Thoracic aorta (tissue), 2 donors: ENCODE measurements around the gene COL25A1. TPM values are rescaled to one million over a fixed set of nuclear protein-coding genes. Genes with fewer than 3 reads are reported as not detected.

Source experiments
- ATAC-seq: fragments of 150-250 bp; one replicate; pipeline ENCODE4 v1.8.0; 2017; ENCODE audit warnings: low read depth; ENCODE audit not compliant: insufficient number of reproducible peaks, low FRiP score
- DNase-seq: peaks from one replicate; pipeline ENCODE4 v3.0.0-alpha.2; 2020; ENCODE audit warnings: low spot score
- H3K27ac ChIP-seq, 2 donors: fragments of 200-600 bp; sonication (generic); 1 replicate in 1 of 2; 2 replicates in 1 of 2; pipeline ENCODE4 v1.5.1; 2016; ENCODE audit warnings: mild to moderate bottlenecking in 2 of 2, moderate library complexity in 2 of 2
- H3K27me3 ChIP-seq: fragments of 200-600 bp; sonication (generic); replicated peaks from 2 replicates; pipeline ENCODE4 v1.6.0; 2016; ENCODE audit warnings: mild to moderate bottlenecking; ENCODE audit not compliant: insufficient read depth
- H3K36me3 ChIP-seq: fragments of 200-600 bp; sonication (generic); one replicate; pipeline ENCODE4 v1.5.1; 2016
- H3K4me1 ChIP-seq, 2 donors: fragments of 200-600 bp; sonication (generic); 1 replicate in 1 of 2; 2 replicates in 1 of 2; pipeline versions ENCODE4 v1.5.1 to v1.6.0; 2016; ENCODE audit warnings: low read depth in 2 of 2, mild to moderate bottlenecking in 1 of 2; ENCODE audit not compliant: control insufficient read depth in 1 of 2
- H3K4me3 ChIP-seq: fragments of 200-600 bp; sonication (generic); 2 replicates; pipeline ENCODE4 v1.5.1; 2016; ENCODE audit warnings: mild to moderate bottlenecking
- H3K9me3 ChIP-seq: fragments of 200-600 bp; sonication (generic); 2 replicates; pipeline ENCODE4 v1.5.1; 2016
- total RNA-seq, 2 donors: library from RNA; depleted of rRNA; stranded (reverse); fragments of >200 nt; gene quantifications; one replicate each; pipeline versions ENCODE4 v1.1.0 to v1.2.3, GENCODE V29; 2016
- TF ChIP-seq, protein P1 (sequence below): fragments of 200-600 bp; sonication (generic); IDR thresholded peaks from one replicate; pipeline ENCODE4 v1.5.1; 2019; ENCODE audit warnings: antibody characterized with exemption

The COL25A1 gene
- total RNA-seq, 2 donors from 2014 or later, result 0.42 to 0.81 TPM

DNA sequence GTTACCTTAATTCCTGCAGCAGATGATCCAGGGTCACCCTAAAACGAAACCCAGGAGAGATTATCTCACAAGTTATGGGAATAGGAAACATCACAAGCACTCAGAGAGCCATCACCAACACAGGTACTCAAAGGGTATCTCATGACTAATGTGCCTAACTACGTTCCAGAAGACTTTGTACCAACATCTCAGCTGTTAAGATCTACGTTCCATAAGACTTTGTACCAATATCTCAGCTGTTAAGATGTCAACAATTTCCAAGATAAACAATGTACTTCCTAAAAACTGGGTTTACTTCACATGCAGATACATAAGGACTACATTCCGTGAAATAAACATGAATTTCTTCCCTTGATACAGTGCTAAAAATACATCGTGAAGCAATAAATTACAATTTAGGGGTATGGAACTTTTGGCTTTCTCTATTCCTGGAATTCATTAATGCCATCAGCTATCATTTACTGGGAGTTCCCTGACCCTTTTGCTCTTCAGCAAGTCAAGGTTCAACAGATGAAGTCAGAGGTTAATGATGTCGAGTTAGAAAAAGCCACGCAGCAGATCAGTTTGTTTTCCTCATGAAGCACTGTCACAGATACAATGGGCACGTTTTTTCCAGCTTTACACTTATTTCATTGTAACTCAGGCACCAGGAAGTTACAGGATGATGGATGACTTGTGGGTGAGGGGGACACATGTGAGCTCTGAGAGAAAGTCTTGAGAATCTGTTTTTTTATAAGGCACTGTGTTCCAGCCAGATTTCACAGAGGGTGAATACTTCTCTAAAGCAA lies 412.6 kb downstream of the COL25A1 start:
- Histone ChIP-seq H3K9me3 (no peaks in the 10 kb centered on the region), H3K27ac (no peak overlapping the region), H3K36me3 (no peaks in the 10 kb centered on the region), H3K27me3 (no peaks in the 10 kb centered on the region), H3K4me1 (no peaks in the 10 kb centered on the region), H3K4me3 (no peak overlapping the region)
- TF ChIP-seq, protein P1, sequence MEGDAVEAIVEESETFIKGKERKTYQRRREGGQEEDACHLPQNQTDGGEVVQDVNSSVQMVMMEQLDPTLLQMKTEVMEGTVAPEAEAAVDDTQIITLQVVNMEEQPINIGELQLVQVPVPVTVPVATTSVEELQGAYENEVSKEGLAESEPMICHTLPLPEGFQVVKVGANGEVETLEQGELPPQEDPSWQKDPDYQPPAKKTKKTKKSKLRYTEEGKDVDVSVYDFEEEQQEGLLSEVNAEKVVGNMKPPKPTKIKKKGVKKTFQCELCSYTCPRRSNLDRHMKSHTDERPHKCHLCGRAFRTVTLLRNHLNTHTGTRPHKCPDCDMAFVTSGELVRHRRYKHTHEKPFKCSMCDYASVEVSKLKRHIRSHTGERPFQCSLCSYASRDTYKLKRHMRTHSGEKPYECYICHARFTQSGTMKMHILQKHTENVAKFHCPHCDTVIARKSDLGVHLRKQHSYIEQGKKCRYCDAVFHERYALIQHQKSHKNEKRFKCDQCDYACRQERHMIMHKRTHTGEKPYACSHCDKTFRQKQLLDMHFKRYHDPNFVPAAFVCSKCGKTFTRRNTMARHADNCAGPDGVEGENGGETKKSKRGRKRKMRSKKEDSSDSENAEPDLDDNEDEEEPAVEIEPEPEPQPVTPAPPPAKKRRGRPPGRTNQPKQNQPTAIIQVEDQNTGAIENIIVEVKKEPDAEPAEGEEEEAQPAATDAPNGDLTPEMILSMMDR, result no peak
- no peak for ATAC-seq
- DNase-seq, result no peak

DNA sequence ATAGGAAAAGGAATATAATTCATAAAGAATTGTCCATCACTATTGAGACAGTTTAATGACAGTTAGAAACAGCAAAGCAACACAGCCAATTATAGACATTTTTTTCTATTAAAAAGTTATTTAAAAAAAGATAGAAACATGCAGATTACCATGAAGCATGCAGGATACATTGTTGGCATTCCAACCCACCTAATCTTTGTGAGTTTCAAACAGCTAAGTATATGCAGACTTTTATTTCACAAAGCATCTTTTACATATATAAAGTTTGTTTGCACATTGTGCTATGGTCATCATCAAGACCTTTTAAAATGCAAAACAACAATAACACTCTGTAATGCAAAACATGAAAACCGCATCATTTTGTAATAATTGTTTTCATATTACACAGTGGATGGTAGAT lies 413.7 kb downstream of the COL25A1 start:
- TF ChIP-seq, protein P1, result no peak
- ATAC-seq, result no peak
- DNase-seq, result no peak
- no peaks in the 10 kb centered on the region for H3K4me1 ChIP-seq
- no peak overlapping the region for H3K27ac ChIP-seq
- H3K36me3 ChIP-seq, result no peaks in the 10 kb centered on the region
- H3K27me3 ChIP-seq, result no peaks in the 10 kb centered on the region
- no peaks in the 10 kb centered on the region for H3K9me3 ChIP-seq
- no peak overlapping the region for H3K4me3 ChIP-seq

DNA sequence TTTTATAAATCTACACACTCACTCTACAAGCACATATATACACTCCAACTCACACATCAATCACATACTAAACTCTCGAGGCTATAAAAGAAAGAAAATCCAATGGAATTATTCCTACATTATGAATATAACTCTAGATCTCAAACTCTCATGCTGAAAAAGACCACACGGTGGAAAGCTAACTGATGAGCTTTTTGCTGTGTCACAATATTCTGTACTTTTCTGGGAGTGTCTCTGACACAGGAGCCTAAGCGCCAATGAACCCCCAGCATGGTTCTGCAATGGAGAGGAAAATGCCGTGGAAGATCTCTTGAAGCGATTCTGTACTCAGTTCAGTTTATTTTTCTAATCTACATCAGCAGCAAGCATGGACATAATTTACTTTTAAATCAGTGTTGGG lies 415.4 kb downstream of the COL25A1 start:
- Histone ChIP-seq H3K4me3 (no peak overlapping the region), H3K36me3 (no peaks in the 10 kb centered on the region), H3K27ac (no peak overlapping the region), H3K9me3 (no peaks in the 10 kb centered on the region), H3K27me3 (no peaks in the 10 kb centered on the region), H3K4me1 (no peaks in the 10 kb centered on the region)
- DNase-seq (no peak), ATAC-seq (no peak)
- TF ChIP-seq, protein P1, result no peak

DNA sequence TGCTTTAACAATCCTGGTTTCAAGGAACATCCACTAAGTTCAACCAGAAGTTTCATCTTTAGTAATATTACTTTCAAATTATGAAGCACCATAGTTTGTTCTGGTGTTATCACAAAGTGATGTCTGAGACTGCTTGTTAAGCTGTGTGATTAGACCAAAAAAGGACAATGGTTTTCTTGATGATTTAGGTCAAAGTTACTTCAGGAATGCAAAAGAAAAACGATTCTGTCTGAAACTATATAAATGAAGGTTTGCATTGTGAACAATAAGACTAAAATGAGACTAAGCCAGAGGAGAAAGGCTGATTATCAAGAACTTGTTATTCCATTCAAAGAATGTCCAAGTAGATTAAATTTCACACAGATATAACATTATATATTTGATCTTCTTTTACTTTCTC lies 417.2 kb downstream of the COL25A1 start:
- TF ChIP-seq, protein P1, result no peak
- no peaks in the 10 kb centered on the region for H3K36me3 ChIP-seq
- DNase-seq (no peak), ATAC-seq (no peak)
- H3K4me3 ChIP-seq, result no peak overlapping the region
- H3K27ac ChIP-seq, result no peak overlapping the region
- H3K27me3 ChIP-seq, result no peaks in the 10 kb centered on the region
- H3K9me3 ChIP-seq, result no peaks in the 10 kb centered on the region
- H3K4me1 ChIP-seq, result no peaks in the 10 kb centered on the region

DNA sequence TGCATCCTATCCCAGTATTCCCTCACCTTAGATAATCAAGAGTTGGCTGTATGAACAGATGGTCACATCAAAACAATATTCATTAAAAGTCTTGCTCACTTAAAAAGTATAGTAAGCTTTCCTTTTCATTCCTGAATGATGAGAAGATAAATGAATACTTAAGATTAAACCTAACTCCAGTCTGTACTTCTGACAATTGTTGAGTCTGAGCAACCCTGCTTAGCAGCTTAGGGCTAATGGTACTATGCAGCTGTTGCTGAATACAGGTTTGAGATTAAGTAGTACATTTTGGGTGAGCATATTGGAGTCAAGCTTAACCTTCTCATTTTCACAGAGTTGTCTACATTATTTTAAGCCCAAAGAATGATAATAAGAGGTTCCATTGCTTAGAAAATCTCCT lies 417.9 kb downstream of the COL25A1 start:
- DNase-seq, result no peak
- Histone ChIP-seq H3K27ac (no peak overlapping the region), H3K9me3 (no peaks in the 10 kb centered on the region), H3K36me3 (no peaks in the 10 kb centered on the region), H3K27me3 (no peaks in the 10 kb centered on the region), H3K4me3 (no peak overlapping the region), H3K4me1 (no peaks in the 10 kb centered on the region)
- no peak for ATAC-seq
- TF ChIP-seq, protein P1, result no peak
